GM23248 (cell line): Measurements from ENCODE around the gene CERK.

Source experiments
- EZH2 ChIP-seq: fragments of 200-600 bp; sonication (generic); IDR thresholded peaks from 2 replicates; pipeline ENCODE4 v1.6.1; 2018; ENCODE audit warnings: antibody characterized with exemption, mild to moderate bottlenecking; ENCODE audit not compliant: insufficient read depth, poor library complexity, severe bottlenecking
- EZH2phosphoT487 ChIP-seq: fragments of 200-600 bp; sonication (generic); IDR thresholded peaks from 2 replicates; pipeline ENCODE4 v1.6.1; 2018; ENCODE audit warnings: antibody characterized with exemption, moderate library complexity, mild to moderate bottlenecking, low read depth; ENCODE audit not compliant: insufficient read depth

DNA sequence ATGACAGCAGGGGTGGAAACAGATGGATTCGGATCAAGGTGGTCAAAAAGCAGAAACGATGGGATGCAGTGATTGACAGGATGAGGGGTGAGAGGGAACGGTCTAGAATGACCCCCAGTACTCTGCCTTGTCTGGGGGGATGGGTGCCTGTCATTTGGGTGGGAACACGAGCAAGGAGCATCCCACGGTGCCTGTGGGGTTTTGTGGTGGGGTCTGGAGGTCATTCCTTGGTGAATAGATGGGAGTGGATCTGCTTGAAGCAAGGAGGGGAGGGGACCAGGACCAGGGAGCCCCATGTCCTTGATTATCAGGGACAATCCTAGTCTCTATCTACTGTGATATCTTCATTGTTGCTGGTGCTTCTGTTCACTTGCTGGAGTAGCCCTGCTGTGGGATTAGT is 8.1 kb upstream of the CERK start:
- no peak for TF ChIP-seq EZH2phosphoT487
- TF ChIP-seq EZH2 = no peak
